Ishikawa (cell line): ENCODE data around the gene EPHB4.

ENCODE experiments used
- CEBPB ChIP-seq: IDR thresholded peaks from 2 replicates; pipeline ENCODE4 v1.6.1; 2012
- MAX ChIP-seq: IDR thresholded peaks from 2 replicates; pipeline ENCODE4 v1.6.1; 2012
- REST ChIP-seq: IDR thresholded peaks from 2 replicates; pipeline ENCODE4 v1.6.1; 2012; ENCODE audit warnings: low read depth, mild to moderate bottlenecking
- USF1 ChIP-seq: IDR thresholded peaks from 2 replicates; pipeline ENCODE4 v1.6.1; 2012

GRCh38 chr7:100825215-100825671, 2.1 kb downstream of the EPHB4 start:
- TF ChIP-seq REST (no peak), CEBPB (no peak), USF1 (no peak), MAX (no peak)
